H1 (cell line): ENCODE results near the gene DSCAM. TPM values are rescaled to one million over a fixed set of nuclear protein-coding genes. Genes with fewer than 3 reads are reported as not detected.

Experiments used
- BRCA1 ChIP-seq: IDR thresholded peaks from 2 replicates; pipeline ENCODE4 v1.6.1; 2012; ENCODE audit warnings: low read depth, low read length, improper control_type of control experiment
- CTCF ChIP-seq, 3 experiments: IDR thresholded peaks; 1 replicate in 2 of 3; 2 replicates in 1 of 3; pipeline versions ENCODE4 v1.5.1 to v1.6.1; 2011; ENCODE audit warnings: low read length in 3 of 3, mild to moderate bottlenecking in 3 of 3, inconsistent platforms in 2 of 3, low read depth in 1 of 3, moderate library complexity in 1 of 3; ENCODE audit not compliant: insufficient read depth in 1 of 3; ENCODE audit errors: control extremely low read depth in 1 of 3
- KDM5A ChIP-seq: fragments of 200-600 bp; IDR thresholded peaks from 2 replicates; pipeline ENCODE4 v1.7.1; 2012; ENCODE audit warnings: mild to moderate bottlenecking, low read length, inconsistent platforms, mixed read lengths
- polyA plus RNA-seq, 7 experiments: library from polyadenylated mRNA; depleted of rRNA in 3 of 7; stranded (reverse) in 5 of 7; unstranded in 2 of 7; fragments of >200 nt in 5 of 7; fragments of 200-250 nt in 2 of 7; gene quantifications; 1 replicate in 5 of 7; 2 replicates in 1 of 7; 4 replicates in 1 of 7; pipeline versions ENCODE4 v1.2.1 to v1.2.3, GENCODE V29; 2011 to 2013; ENCODE audit warnings: missing spikeins in 2 of 7, mixed read lengths in 2 of 7
- total RNA-seq: library from RNA; stranded (reverse); fragmentation: NEBNext Ultra II Directional; extraction: Animal tissue kit (Norgen Biotek cat#: 25700); gene quantifications from 2 replicates; pipeline ENCODE4 v1.2.1, GENCODE V29; 2021

Gene DSCAM
- total and polyA plus RNA-seq, 2 of the 8 experiments (the other 6 are each of a cell fraction or from before 2014, with no cell fraction given), result 0.02 to 0.15 TPM

GRCh38 chr21:40250514-40251294 is 596.3 kb downstream of the DSCAM start (continued):
- TF ChIP-seq KDM5A, result no peak
- no peak for TF ChIP-seq BRCA1
- no peak for TF ChIP-seq CTCF (IDR thresholded peaks at IDR 0.05; ENCODE audit: control extremely low read depth in 1 of 3, insufficient read depth in 1 of 3, low read depth in 1 of 3, low read length in 3 of 3)
